K562 treated with DMSO at 1 percent for 24 hours (cell line): ENCODE results near the gene GAPDHS. TPM values are rescaled to one million over a fixed set of nuclear protein-coding genes. Genes with fewer than 3 reads are reported as not detected.

Experiments used
- total RNA-seq: library from RNA; unstranded; fragments of 300-600 nt; gene quantifications from 2 replicates; pipeline ENCODE4 v1.2.3, GENCODE V29; 2022; ENCODE audit warnings: low read depth; ENCODE audit not compliant: insufficient read depth

GAPDHS gene
- total RNA-seq = not detected in 2 replicates

DNA sequence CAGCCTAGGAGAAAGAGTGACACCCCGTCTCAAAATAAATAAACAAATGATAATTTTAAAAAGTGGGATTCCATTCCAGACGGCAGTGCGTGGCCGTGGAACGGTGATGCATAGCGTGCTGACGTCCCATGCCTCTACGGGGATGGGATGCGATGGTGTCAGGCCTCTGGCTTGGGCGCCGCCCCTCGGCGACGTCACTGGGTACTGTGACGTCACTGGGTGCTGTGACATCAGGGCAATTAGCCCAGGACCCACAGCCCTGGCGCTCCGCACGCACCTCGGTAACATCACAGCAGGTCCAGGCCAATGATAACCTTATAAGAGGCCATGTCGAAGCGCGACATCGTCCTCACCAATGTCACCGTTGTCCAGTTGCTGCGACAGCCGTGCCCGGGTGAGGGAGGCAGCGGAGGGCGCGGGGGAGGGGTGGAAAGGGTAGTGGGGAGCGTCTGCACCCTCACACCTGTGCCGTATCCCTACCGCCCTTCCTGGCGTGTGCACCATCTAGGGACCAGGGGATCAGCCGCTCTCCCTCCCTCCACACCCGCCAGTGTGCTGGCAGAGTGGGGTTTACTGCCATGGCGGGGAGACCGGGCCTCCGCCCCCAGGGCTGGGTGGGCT, at the start of gene GAPDHS:
GAPDHS (plus strand) TSS at position 256 of the 621 bp plus-strand sequence; CDS start at position 328, 72 bp downstream.

DNA sequence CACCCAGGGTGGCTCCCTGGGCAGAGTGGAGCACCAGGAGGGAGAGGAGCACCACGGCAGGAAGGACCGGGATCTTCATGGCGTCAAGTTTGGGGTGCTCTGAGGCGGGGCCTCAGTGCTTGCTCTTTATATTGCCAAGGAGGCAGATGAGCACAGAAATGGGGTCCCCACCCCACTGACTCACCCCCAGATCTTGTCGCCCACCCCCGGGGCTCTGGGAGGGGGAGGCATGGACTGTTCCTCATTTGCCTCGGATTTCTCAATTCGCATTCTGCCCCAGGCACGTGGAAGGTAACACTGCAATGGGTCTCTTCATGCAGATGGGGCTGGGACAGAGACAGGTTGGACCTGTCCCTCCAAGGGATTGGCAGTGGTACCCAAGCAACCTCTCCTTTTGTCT, 42.9 kb upstream of the GAPDHS start, which contains the start of gene KRTDAP:
KRTDAP (minus strand) TSS at position 101 of the 400 bp plus-strand sequence; CDS start at position 79, 22 bp downstream.

DNA sequence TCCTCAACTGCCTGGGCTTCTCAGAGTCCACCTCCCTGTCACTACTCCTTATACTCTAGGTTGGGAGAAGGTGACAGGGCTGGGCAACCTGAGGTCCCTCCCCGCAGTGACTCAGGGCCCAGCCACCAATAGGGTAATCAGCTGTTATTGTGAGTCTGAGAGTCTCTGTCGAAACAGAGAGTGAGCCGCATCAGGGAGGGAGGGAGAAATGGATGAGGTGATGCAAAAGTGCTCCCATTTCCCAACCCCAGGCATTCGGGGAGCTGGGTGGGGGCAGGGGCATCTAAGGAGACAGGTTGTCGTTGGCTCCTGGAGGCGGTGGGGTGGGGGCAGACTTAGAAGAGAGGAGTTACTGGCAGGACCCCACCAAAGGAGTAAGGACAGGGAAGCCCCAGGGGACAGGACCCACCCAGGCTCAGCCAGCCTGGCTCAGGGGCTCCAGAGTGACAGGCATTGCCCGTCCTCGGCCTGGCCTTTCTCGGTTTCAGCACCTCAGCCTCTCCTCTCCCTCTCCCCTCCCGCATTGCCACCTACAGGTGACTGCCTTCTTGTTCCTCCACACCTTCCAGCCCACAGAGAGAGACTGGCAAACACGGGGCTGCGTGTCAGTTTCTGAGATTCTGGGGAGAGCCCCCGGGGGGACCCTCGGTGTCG, 19.5 kb upstream of the GAPDHS start, which contains the start of gene DMKN:
DMKN (minus strand) TSS at position 22 of the 654 bp plus-strand sequence. CDS start 174 bp downstream, outside the sequence.

DNA sequence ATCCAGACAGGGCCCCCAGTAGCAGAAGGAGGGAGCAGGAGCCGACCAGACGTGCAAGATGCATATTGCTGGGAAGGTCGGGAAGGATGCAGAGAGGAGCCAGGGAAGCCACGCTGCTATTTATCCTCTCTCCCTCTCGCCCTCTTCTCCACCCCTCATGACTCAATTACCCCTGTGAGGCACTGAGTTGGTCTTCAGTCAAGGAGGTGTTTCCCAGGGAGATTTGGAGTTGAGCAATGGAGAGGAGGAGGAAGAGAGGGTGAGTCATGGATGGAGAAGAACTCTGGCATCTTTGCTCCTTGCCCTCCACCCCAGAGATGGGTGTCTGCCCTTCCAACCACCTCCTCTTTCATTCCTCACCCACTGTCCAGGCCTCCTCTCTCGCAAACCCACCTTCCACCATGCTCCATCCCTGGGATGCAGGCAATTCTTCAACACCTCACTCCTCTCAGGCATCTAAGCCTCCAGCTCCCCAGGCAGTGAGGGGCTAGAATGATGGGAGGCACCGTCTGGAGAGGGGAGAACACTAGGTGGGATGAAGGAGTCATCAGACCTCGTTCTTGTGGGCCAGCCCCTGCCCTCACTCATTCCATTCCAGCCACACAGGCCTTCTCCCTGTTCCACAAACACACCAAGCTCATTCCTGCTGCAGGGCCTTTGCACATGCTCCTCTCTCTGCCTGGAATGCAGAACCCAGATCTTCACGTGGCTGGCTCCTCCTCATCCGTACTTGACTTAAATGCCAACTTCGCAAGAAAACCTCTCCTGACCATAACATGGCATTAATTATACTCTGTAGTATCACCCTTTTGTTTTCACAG, 4.8 kb upstream of the GAPDHS start, which contains the start of gene SBSN:
SBSN (minus strand) TSS at position 94 of the 821 bp plus-strand sequence; CDS start at position 64, 30 bp downstream.

DNA sequence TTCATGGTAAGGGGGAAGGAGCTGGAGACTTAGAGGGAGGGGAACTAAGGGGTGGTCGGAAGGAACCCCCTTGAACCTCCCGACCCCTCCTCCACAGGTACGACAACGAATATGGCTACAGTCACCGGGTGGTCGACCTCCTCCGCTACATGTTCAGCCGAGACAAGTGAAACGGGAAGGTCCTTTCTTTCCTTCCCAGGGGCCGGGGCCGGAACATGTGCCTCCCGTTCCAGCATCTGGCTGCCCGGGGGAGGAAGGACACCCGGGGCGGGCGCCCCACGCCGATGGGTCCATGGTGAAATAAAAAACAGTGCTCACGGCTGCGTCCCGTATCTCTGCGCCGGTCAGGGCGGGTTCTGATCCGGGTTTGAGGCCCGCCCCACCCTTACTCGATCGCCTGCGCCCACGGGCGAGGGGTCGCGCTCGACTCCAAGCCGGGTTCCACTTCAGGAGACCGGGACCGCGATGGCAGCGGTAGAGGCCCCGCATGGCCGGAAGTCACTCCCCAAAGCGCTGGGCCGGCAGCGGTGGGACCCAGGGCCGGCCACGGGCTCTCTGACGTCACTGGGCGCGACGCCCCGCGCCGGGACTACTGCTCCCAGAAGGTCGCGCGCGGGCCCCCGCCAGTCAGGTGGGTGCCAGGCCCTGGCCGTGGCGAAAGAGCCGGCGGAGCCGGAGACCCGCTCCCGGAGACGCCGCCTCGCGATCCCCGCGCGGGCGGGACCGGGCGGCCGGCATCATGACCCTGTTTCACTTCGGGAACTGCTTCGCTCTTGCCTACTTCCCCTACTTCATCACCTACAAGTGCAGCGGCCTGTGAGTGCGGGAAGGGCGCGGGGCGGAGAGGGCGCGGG, 12.0 kb downstream of the GAPDHS start, which contains the start of gene TMEM147:
TMEM147 (plus strand) TSS at position 626 of the 854 bp plus-strand sequence; CDS start at position 740, 114 bp downstream.

GRCh38 chr19:35563207-35563829, 30.1 kb downstream of the GAPDHS start, which contains the start of gene ATP4A:
ATP4A (minus strand) TSS chr19:35563658; CDS start chr19:35563629, 29 bp downstream.

GRCh38 chr19:35585848-35586247, 52.6 kb downstream of the GAPDHS start, which contains the start of gene PMIS2:
PMIS2 (plus strand) TSS chr19:35586173; CDS start chr19:35586260, 87 bp downstream.

Other genes with a start within 250 kb of the GAPDHS start
- 2.2 TPM in 2 replicates for gene MAG, start 241.3 kb upstream of the GAPDHS start, total RNA-seq
- 1.5 and 1.6 TPM in 2 replicates for gene CD22, start 204.3 kb upstream of the GAPDHS start, total RNA-seq
- gene FFAR1, start 185.6 kb upstream of the GAPDHS start, total RNA-seq = not detected in 2 replicates
- gene FFAR3, start 175.0 kb upstream of the GAPDHS start, total RNA-seq = not detected in 2 replicates
- gene GPR42, start 162.4 kb upstream of the GAPDHS start, total RNA-seq = not detected in 2 replicates
- not detected in 2 replicates for gene FFAR2, start 85.2 kb upstream of the GAPDHS start, total RNA-seq
- gene KRTDAP, start 43.0 kb upstream of the GAPDHS start, total RNA-seq = not detected in 2 replicates
- gene DMKN, start 19.8 kb upstream of the GAPDHS start, total RNA-seq = not detected in 2 replicates
- gene SBSN, start 5.1 kb upstream of the GAPDHS start, total RNA-seq = not detected in 2 replicates
- gene TMEM147, start 12.2 kb downstream of the GAPDHS start, total RNA-seq = 125 and 126 TPM in 2 replicates
- not detected in 2 replicates for gene ATP4A, start 30.2 kb downstream of the GAPDHS start, total RNA-seq
- gene PMIS2, start 52.7 kb downstream of the GAPDHS start, total RNA-seq = not detected in 2 replicates
- gene HAUS5, start 79.3 kb downstream of the GAPDHS start, total RNA-seq = 34.2 and 36.5 TPM in 2 replicates
- 282 and 289 TPM in 2 replicates for gene RBM42, start 95.6 kb downstream of the GAPDHS start, total RNA-seq
- gene ETV2, start 108.3 kb downstream of the GAPDHS start, total RNA-seq = 0.63 and 2.9 TPM in 2 replicates
- gene COX6B1, start 114.9 kb downstream of the GAPDHS start, total RNA-seq = 1,088 and 1,092 TPM in 2 replicates
- not detected in 2 replicates for gene UPK1A, start 133.1 kb downstream of the GAPDHS start, total RNA-seq
- gene ZBTB32, start 171.1 kb downstream of the GAPDHS start, total RNA-seq = not detected in 2 replicates
- 29.9 and 30.6 TPM in 2 replicates for gene KMT2B, start 184.5 kb downstream of the GAPDHS start, total RNA-seq
- 11.4 and 13.6 TPM in 2 replicates for gene IGFLR1, start 209.0 kb downstream of the GAPDHS start, total RNA-seq
- 5.4 and 6.3 TPM in 2 replicates for gene U2AF1L4, start 212.0 kb downstream of the GAPDHS start, total RNA-seq
- gene PSENEN, start 212.2 kb downstream of the GAPDHS start, total RNA-seq = 41.2 and 43.3 TPM in 2 replicates
- gene LIN37, start 215.1 kb downstream of the GAPDHS start, total RNA-seq = 22.5 and 26.8 TPM in 2 replicates
- gene HSPB6, start 223.6 kb downstream of the GAPDHS start, total RNA-seq = 1.5 TPM in 1 of 2 replicates, not detected in the other
- gene PROSER3, start 224.7 kb downstream of the GAPDHS start, total RNA-seq = 20.6 and 24.1 TPM in 2 replicates
- gene ARHGAP33, start 242.1 kb downstream of the GAPDHS start, total RNA-seq = 5.7 and 6.1 TPM in 2 replicates